SK-N-SH (cell line): ENCODE measurements around the gene SYT6. TPM values are rescaled to one million over a fixed set of nuclear protein-coding genes. Genes with fewer than 3 reads are reported as not detected.

Source experiments
- CTCF ChIA-PET: fragments of 300-600, 350-600 bp; formaldehyde crosslinking; extraction: SDS; loops from one replicate; lab custom pipeline; 2021; lab: Yijun Ruan, JAX
- POLR2A ChIA-PET: fragments of 350-600 bp; sonication (Branson Sonifier 250); formaldehyde crosslinking; extraction: SDS; loops from one replicate; lab custom pipeline; 2020; ENCODE audit warnings: antibody characterized with exemption, inconsistent platforms; lab: Yijun Ruan, JAX
- DNase-seq: peaks from one replicate; pipeline ENCODE4 v3.0.0; 2012
- H2AFZ ChIP-seq: fragments of 200-600 bp; sonication (generic); 2 replicates; pipeline ENCODE4 v1.8.1; 2016; ENCODE audit warnings: antibody characterized with exemption, mild to moderate bottlenecking, low read depth
- H3F3A ChIP-seq: fragments of 200-600 bp; sonication (generic); replicated peaks from 2 replicates; pipeline ENCODE3; 2016; ENCODE audit warnings: antibody characterized with exemption, mild to moderate bottlenecking; ENCODE audit not compliant: insufficient read depth
- H3K27ac ChIP-seq, 2 experiments: fragments of 200-500 bp in 1 of 2; fragments of 200-600 bp in 1 of 2; sonication (Bioruptor generic) in 1 of 2; sonication (generic), shearing (Covaris generic) in 1 of 2; 2 replicates each; pipeline versions ENCODE4 v1.5.1 to v1.6.1; 2014 to 2016; ENCODE audit warnings: low read depth in 2 of 2, inconsistent platforms in 1 of 2, low read length in 1 of 2, mild to moderate bottlenecking in 1 of 2, mixed read lengths in 1 of 2
- H3K27me3 ChIP-seq: fragments of 200-600 bp; sonication (generic), shearing (Covaris generic); 2 replicates; pipeline ENCODE4 v1.6.1; 2016; ENCODE audit warnings: mixed run types; ENCODE audit not compliant: insufficient read depth
- H3K36me3 ChIP-seq, 2 experiments: fragments of 200-500 bp in 1 of 2; fragments of 200-600 bp in 1 of 2; sonication (Bioruptor generic) in 1 of 2; sonication (generic) in 1 of 2; replicated peaks in 1 of 2; 2 replicates each; pipeline versions ENCODE3 to v1.5.1; 2014 to 2016; ENCODE audit warnings: low read length in 1 of 2, mild to moderate bottlenecking in 1 of 2; ENCODE audit not compliant: insufficient read depth in 2 of 2, control insufficient read depth in 1 of 2
- H3K4me1 ChIP-seq, 2 experiments: fragments of 200-500 bp in 1 of 2; fragments of 200-600 bp in 1 of 2; sonication (Bioruptor generic) in 1 of 2; sonication (generic), shearing (Covaris generic) in 1 of 2; 2 replicates each; pipeline versions ENCODE4 v1.5.1 to v1.6.1; 2014 to 2016; ENCODE audit warnings: low read depth in 1 of 2, low read length in 1 of 2, mixed run types in 1 of 2; ENCODE audit not compliant: insufficient read depth in 2 of 2, control insufficient read depth in 1 of 2
- H3K4me2 ChIP-seq: fragments of 200-600 bp; sonication (generic), shearing (Covaris generic); 2 replicates; pipeline ENCODE4 v1.6.1; 2017; ENCODE audit warnings: mixed run types
- H3K4me3 ChIP-seq, 2 experiments: fragments of 200-500 bp in 1 of 2; fragments of 200-600 bp in 1 of 2; sonication (Bioruptor generic) in 1 of 2; sonication (generic), shearing (Covaris generic) in 1 of 2; 2 replicates each; pipeline versions ENCODE4 v1.5.1 to v1.8.1; 2014 to 2016; ENCODE audit warnings: low read depth in 2 of 2, inconsistent platforms in 1 of 2, low read length in 1 of 2, mild to moderate bottlenecking in 1 of 2, mixed read lengths in 1 of 2, moderate library complexity in 1 of 2
- H3K79me2 ChIP-seq: fragments of 200-600 bp; sonication (generic); 2 replicates; pipeline ENCODE4 v1.8.1; 2017; ENCODE audit warnings: mild to moderate bottlenecking; ENCODE audit not compliant: insufficient read depth
- H3K9ac ChIP-seq: fragments of 200-600 bp; sonication (generic); 2 replicates; pipeline ENCODE4 v1.6.1; 2017; ENCODE audit warnings: mixed run types
- H3K9me2 ChIP-seq: fragments of 200-600 bp; sonication (generic); 2 replicates; pipeline ENCODE4 v1.6.1; 2017; ENCODE audit warnings: mixed run types
- H3K9me3 ChIP-seq: fragments of 200-600 bp; sonication (generic); 2 replicates; pipeline ENCODE4 v1.6.1; 2017; ENCODE audit warnings: mixed run types, mild to moderate bottlenecking, moderate library complexity
- H4K20me1 ChIP-seq: fragments of 200-600 bp; sonication (generic); 2 replicates; pipeline ENCODE4 v1.6.1; 2017; ENCODE audit warnings: mild to moderate bottlenecking, mixed run types; ENCODE audit not compliant: insufficient read depth
- EP300 ChIP-seq, 2 experiments: IDR thresholded peaks; 2 replicates each; pipeline versions ENCODE4 v1.4.0 to v1.6.1; 2012; ENCODE audit warnings: borderline replicate concordance in 1 of 2, low read depth in 1 of 2, low read length in 1 of 2
- EZH2phosphoT487 ChIP-seq: fragments of 200-600 bp; sonication (generic); IDR thresholded peaks from 2 replicates; pipeline ENCODE4 v1.6.1; 2017; ENCODE audit warnings: low read depth, mixed run types, mild to moderate bottlenecking, antibody characterized with exemption, moderate library complexity, borderline replicate concordance
- FOSL2 ChIP-seq: IDR thresholded peaks from 2 replicates; pipeline ENCODE4 v1.4.0; 2012; ENCODE audit warnings: low read depth, mild to moderate bottlenecking, moderate library complexity, borderline replicate concordance
- GABPA ChIP-seq: IDR thresholded peaks from 2 replicates; pipeline ENCODE4 v1.4.0; 2012; ENCODE audit warnings: low read depth, mild to moderate bottlenecking
- GATA2 ChIP-seq: sonication (generic); formaldehyde crosslinking; IDR thresholded peaks from 2 replicates; pipeline ENCODE4 v1.5.0; 2020; ENCODE audit warnings: mild to moderate bottlenecking, missing genetic modification reagents
- MAX ChIP-seq: IDR thresholded peaks from 2 replicates; pipeline ENCODE4 v1.4.0; 2012; ENCODE audit warnings: low read depth
- MEF2A ChIP-seq: IDR thresholded peaks from 2 replicates; pipeline ENCODE4 v1.4.0; 2012; ENCODE audit warnings: low read depth, borderline replicate concordance
- NRF1 ChIP-seq: IDR thresholded peaks from 2 replicates; pipeline ENCODE4 v1.6.1; 2012; ENCODE audit warnings: low read depth, mild to moderate bottlenecking, low read length
- POLR2AphosphoS5 ChIP-seq: IDR thresholded peaks from 2 replicates; pipeline ENCODE4 v1.6.1; 2012; ENCODE audit warnings: low read depth, low read length
- RAD21 ChIP-seq: IDR thresholded peaks from 2 replicates; pipeline ENCODE4 v1.6.1; 2012; ENCODE audit warnings: mild to moderate bottlenecking, low read length
- RXRA ChIP-seq: IDR thresholded peaks from 2 replicates; pipeline ENCODE4 v1.4.0; 2012; ENCODE audit warnings: low read depth, mild to moderate bottlenecking, borderline replicate concordance
- SIN3A ChIP-seq: IDR thresholded peaks from 2 replicates; pipeline ENCODE4 v1.6.1; 2012; ENCODE audit warnings: low read depth, mild to moderate bottlenecking, low read length, moderate library complexity, borderline replicate concordance
- SMC3 ChIP-seq: IDR thresholded peaks from 2 replicates; pipeline ENCODE4 v1.6.1; 2012; ENCODE audit warnings: low read depth, low read length, improper control_type of control experiment
- WGBS: methylation state at CpG from one replicate; pipeline ENCODE4 v1.1.6; 2017; ENCODE audit warnings: low lambda C conversion rate; 5-methylcytosine and 5-hydroxymethylcytosine counted together
- polyA plus RNA-seq, 3 experiments: library from polyadenylated mRNA; depleted of rRNA; stranded (reverse); fragments of >200 nt; gene quantifications; 2 replicates each; pipeline ENCODE4 v1.2.3, GENCODE V29; 2012
- TF ChIP-seq, protein P1 (sequence below): fragments of 200-600 bp; sonication (generic); IDR thresholded peaks from 2 replicates; pipeline ENCODE4 v1.6.1; 2017; ENCODE audit warnings: antibody characterized with exemption, mild to moderate bottlenecking, moderate library complexity
- TF ChIP-seq, protein P2 (sequence below): IDR thresholded peaks from 2 replicates; pipeline ENCODE4 v1.6.1; 2012; ENCODE audit warnings: mild to moderate bottlenecking, low read depth, low read length, moderate library complexity
- TF ChIP-seq, protein P3 (sequence below): IDR thresholded peaks from 2 replicates; pipeline ENCODE4 v1.4.0; 2012; ENCODE audit warnings: low read depth, borderline replicate concordance

SYT6 gene
- polyA plus RNA-seq, 1 of the 3 experiments (the other 2 are of a cell fraction), result not detected

GRCh38 chr1:114086601-114087368, 66.9 kb downstream of the SYT6 start:
- no peak overlapping the region for H3K4me2 ChIP-seq
- WGBS, result 32% methylated on average over 7 of the region's 8 CpGs

DNA sequence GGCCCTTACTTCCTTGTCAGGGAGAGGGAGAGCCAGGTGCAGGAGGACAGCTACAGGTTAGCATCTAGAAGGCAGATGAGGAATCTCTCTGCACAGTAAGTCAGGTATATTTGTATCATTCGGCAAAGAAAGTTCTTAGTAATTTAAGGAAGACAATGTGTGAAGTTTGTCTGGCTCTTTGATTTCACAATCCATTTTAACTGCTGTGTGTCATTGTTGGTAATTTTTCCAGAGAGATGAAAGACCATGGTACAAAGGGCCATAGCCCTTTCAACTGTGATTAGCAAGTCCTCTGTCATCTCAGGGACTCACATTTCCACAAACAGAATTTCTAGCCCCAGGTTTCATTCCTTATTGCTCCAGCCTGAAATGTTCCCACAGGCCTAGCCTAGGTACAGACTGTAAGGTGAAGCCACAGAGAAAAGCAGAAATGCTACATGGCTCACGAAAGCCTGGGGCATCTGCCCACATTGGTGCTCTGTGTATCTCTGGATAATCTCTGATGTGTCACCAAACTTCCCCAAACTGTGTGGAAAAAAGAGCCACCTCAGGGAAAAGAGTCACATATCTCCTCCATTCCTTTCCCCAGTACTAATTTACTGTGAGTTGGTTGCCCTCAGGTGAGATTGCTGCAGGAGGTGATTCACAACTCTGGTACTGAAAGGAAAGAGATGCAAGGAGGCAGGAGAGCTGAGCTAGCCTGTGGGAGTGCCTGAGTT, 70.6 kb downstream of the SYT6 start:
- H3K79me2 ChIP-seq, result no peaks in the 10 kb centered on the region
- DNase-seq, result no peak
- no peak overlapping the region for H3K27ac ChIP-seq
- no peaks in the 10 kb centered on the region; the same call in none of the 2 replicates for H3K27me3 ChIP-seq
- H2AFZ ChIP-seq, result no peak overlapping the region
- no peak overlapping the region for H3K9ac ChIP-seq
- H4K20me1 ChIP-seq, result no peaks in the 10 kb centered on the region
- no peaks in the 10 kb centered on the region for H3K4me1 ChIP-seq
- H3K4me2 ChIP-seq, result no peak overlapping the region
- ChIA-PET POLR2A (no interaction called here), CTCF (interaction anchor here (1.3 kb wide), 1 partner anchor 10 kb away, joined by 3 read pairs; no protein-coding TSS in a partner anchor)
- H3K4me3 ChIP-seq, result no peak overlapping the region
- no peaks in the 10 kb centered on the region for H3K36me3 ChIP-seq
- 46% methylated on average over 2 of the region's 2 CpGs for WGBS
- H3K9me2 ChIP-seq, result no peaks in the 10 kb centered on the region
- no peaks in the 10 kb centered on the region for H3F3A ChIP-seq
- no peaks in the 10 kb centered on the region for H3K9me3 ChIP-seq
- TF ChIP-seq GATA2 (CRISPR knock-in tag) (no peak), SIN3A (no peak), RAD21 (no peak), EZH2phosphoT487 (no peak), GABPA (no peak)
- TF ChIP-seq, protein P1, sequence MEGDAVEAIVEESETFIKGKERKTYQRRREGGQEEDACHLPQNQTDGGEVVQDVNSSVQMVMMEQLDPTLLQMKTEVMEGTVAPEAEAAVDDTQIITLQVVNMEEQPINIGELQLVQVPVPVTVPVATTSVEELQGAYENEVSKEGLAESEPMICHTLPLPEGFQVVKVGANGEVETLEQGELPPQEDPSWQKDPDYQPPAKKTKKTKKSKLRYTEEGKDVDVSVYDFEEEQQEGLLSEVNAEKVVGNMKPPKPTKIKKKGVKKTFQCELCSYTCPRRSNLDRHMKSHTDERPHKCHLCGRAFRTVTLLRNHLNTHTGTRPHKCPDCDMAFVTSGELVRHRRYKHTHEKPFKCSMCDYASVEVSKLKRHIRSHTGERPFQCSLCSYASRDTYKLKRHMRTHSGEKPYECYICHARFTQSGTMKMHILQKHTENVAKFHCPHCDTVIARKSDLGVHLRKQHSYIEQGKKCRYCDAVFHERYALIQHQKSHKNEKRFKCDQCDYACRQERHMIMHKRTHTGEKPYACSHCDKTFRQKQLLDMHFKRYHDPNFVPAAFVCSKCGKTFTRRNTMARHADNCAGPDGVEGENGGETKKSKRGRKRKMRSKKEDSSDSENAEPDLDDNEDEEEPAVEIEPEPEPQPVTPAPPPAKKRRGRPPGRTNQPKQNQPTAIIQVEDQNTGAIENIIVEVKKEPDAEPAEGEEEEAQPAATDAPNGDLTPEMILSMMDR, result no peak
- TF ChIP-seq, protein P2, sequence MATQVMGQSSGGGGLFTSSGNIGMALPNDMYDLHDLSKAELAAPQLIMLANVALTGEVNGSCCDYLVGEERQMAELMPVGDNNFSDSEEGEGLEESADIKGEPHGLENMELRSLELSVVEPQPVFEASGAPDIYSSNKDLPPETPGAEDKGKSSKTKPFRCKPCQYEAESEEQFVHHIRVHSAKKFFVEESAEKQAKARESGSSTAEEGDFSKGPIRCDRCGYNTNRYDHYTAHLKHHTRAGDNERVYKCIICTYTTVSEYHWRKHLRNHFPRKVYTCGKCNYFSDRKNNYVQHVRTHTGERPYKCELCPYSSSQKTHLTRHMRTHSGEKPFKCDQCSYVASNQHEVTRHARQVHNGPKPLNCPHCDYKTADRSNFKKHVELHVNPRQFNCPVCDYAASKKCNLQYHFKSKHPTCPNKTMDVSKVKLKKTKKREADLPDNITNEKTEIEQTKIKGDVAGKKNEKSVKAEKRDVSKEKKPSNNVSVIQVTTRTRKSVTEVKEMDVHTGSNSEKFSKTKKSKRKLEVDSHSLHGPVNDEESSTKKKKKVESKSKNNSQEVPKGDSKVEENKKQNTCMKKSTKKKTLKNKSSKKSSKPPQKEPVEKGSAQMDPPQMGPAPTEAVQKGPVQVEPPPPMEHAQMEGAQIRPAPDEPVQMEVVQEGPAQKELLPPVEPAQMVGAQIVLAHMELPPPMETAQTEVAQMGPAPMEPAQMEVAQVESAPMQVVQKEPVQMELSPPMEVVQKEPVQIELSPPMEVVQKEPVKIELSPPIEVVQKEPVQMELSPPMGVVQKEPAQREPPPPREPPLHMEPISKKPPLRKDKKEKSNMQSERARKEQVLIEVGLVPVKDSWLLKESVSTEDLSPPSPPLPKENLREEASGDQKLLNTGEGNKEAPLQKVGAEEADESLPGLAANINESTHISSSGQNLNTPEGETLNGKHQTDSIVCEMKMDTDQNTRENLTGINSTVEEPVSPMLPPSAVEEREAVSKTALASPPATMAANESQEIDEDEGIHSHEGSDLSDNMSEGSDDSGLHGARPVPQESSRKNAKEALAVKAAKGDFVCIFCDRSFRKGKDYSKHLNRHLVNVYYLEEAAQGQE, result no peak

More at GRCh38 chr1:114086601-114087368, 66.9 kb downstream of the SYT6 start:
- H3K9ac ChIP-seq, result no peak overlapping the region
- H3K79me2 ChIP-seq, result no peaks in the 10 kb centered on the region
- H3K4me1 ChIP-seq, result peaks cover 0 to 5% of the 10 kb centered on the region in 2 experiments; a peak in 1 of 4 replicates
- DNase-seq, result no peak
- no peaks in the 10 kb centered on the region for H4K20me1 ChIP-seq
- H3F3A ChIP-seq, result no peaks in the 10 kb centered on the region
- H3K27me3 ChIP-seq, result peaks cover 3% of the 10 kb centered on the region
- CTCF ChIA-PET, result no interaction called here
- H3K27ac ChIP-seq, result no peak overlapping the region
- H3K36me3 ChIP-seq, result no peaks in the 10 kb centered on the region
- H3K4me3 ChIP-seq, result no peak overlapping the region
- TF ChIP-seq, protein P1, result no peak
- TF ChIP-seq MEF2A (no peak), MAX (no peak), RXRA (no peak), FOSL2 (no peak), EP300 (IDR thresholded peaks at IDR 0.05; ENCODE audit: borderline replicate concordance in 1 of 2, low read depth in 1 of 2, low read length in 1 of 2) (no peak), SMC3 (no peak), POLR2AphosphoS5 (no peak), GABPA (no peak), NRF1 (no peak)
- TF ChIP-seq, protein P3, sequence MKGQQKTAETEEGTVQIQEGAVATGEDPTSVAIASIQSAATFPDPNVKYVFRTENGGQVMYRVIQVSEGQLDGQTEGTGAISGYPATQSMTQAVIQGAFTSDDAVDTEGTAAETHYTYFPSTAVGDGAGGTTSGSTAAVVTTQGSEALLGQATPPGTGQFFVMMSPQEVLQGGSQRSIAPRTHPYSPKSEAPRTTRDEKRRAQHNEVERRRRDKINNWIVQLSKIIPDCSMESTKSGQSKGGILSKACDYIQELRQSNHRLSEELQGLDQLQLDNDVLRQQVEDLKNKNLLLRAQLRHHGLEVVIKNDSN, result no peak
- TF ChIP-seq, all 33 proteins: peak for 0
- H3K9me2 ChIP-seq, result no peaks in the 10 kb centered on the region
- POLR2A ChIA-PET, result no interaction called here
- no peak overlapping the region for H2AFZ ChIP-seq
- H3K9me3 ChIP-seq, result no peaks in the 10 kb centered on the region
